ENCODE measurements around the gene KLF3. TPM values are rescaled to one million over a fixed set of nuclear protein-coding genes. Genes with fewer than 3 reads are reported as not detected.

Gene KLF3
- total RNA-seq, 2 experiments from 2014 or later = 203 to 204 TPM

DNA sequence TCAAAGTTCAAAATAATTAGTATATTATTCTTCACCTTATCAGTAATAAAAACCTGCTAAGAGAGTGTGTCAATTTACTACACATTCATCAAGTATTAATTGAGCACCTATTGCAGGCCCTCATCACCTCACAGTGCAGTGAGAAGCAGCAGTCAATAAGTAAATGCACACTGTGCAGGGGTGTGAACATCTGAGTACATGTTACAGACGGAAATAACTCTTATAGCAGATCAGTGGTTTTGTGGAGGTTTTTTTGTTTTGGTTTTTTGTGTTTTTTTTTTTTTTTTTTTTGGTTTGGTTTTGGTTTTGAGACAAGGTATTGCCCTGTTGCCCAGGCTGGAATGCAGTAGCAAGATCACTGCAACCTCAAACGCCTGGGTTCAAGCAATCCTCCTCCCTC lies 20.3 kb downstream of the KLF3 start:
- peak overlapping the region; percentile 54 for H3K27ac Mint-ChIP-seq
- peaks cover 96% of the 10 kb centered on the region for H3K36me3 Mint-ChIP-seq (ENCODE audit: low read depth)
- POLR2A ChIA-PET = interaction anchor here (1.5 kb wide), 1 partner anchor 505 kb away, joined by 4 read pairs; no protein-coding TSS in a partner anchor
- Histone ChIP-seq H3K27ac (ENCODE audit: low read depth in 1 of 2, low read length in 2 of 2) (no peak overlapping the region), H3K36me3 (ENCODE audit: insufficient read depth, low read length) (peaks cover 62% of the 10 kb centered on the region), H3K4me1 (ENCODE audit: insufficient read depth, low read length) (peaks cover 57% of the 10 kb centered on the region), H3K9me3 (ENCODE audit: control insufficient read depth in 1 of 2, insufficient read depth in 1 of 2, low read length in 2 of 2) (no peaks in the 10 kb centered on the region), H3K4me3 (ENCODE audit: low read length) (no peak overlapping the region), H3K27me3 (ENCODE audit: control insufficient read depth in 1 of 2, insufficient read depth in 2 of 2, low read length in 2 of 2) (no peaks in the 10 kb centered on the region)
- peaks cover 93% of the 10 kb centered on the region for H3K4me1 Mint-ChIP-seq (ENCODE audit: low read depth)
- ATAC-seq (ENCODE audit: poor library complexity) = peak; percentile 75
- intact Hi-C loops (cut with DNase I, micrococcal nuclease) = no loop called here
- H3K4me3 Mint-ChIP-seq = peak overlapping the region; percentile 71
- CTCF ChIA-PET = interaction anchor here (0.6 to 1.4 kb wide), 4 partner anchors 9 to 505 kb away, joined by 3 to 5 read pairs (median 4); no protein-coding TSS in a partner anchor
- TF ChIP-seq, protein P1, sequence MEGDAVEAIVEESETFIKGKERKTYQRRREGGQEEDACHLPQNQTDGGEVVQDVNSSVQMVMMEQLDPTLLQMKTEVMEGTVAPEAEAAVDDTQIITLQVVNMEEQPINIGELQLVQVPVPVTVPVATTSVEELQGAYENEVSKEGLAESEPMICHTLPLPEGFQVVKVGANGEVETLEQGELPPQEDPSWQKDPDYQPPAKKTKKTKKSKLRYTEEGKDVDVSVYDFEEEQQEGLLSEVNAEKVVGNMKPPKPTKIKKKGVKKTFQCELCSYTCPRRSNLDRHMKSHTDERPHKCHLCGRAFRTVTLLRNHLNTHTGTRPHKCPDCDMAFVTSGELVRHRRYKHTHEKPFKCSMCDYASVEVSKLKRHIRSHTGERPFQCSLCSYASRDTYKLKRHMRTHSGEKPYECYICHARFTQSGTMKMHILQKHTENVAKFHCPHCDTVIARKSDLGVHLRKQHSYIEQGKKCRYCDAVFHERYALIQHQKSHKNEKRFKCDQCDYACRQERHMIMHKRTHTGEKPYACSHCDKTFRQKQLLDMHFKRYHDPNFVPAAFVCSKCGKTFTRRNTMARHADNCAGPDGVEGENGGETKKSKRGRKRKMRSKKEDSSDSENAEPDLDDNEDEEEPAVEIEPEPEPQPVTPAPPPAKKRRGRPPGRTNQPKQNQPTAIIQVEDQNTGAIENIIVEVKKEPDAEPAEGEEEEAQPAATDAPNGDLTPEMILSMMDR (IDR thresholded peaks at IDR 0.05) = no peak
- H3K9me3 Mint-ChIP-seq = no peaks in the 10 kb centered on the region
- H3K27me3 Mint-ChIP-seq = no peaks in the 10 kb centered on the region
- peak in 3 of 14 experiments; percentile 35 to 57 (median 48) for DNase-seq

DNA sequence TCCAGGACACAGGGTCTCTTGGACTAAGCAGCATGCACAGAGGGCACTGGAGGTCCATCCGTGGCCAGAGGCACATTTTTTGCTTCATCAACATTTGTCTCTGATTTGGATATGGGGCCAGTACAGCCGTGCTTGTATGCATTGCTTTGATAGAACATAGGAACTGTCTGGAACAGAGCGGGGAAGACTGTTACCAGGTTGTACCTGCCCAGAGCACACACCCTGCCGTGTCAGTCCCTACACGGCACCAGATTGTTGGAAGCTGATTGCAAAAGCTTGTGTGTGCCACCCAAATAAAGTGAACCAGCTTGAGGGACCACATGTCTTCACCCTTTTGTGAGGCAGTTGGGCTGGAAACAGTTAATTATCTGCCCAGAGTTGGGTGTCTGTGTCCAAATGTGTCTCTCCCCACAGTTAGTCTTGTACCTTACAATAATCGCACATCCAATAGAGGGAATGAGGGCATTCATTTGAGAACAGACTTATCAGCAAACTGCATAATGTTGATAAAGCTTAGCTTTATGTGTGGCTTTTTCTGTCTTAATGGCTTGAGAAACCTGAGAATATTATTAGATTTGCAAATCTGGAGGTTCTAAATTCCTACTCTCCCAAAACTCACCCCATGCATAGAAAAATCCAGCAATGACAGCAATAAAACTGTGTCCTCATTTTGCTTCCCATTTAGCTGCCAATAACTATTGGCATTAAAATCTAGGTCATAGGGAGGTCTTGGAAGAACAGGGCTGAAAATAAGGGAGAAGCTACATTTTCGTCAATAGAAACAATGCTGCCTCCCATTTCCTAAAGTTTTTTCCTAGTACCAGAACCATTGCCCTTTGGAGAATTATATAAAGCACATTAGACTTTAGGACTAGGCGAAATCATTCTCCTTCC lies 21.2 kb downstream of the KLF3 start:
- TF ChIP-seq, protein P1 (IDR thresholded peaks at IDR 0.05) = no peak
- no peak for ATAC-seq (ENCODE audit: poor library complexity)
- Histone ChIP-seq H3K27me3 (ENCODE audit: control insufficient read depth in 1 of 2, insufficient read depth in 2 of 2, low read length in 2 of 2) (no peaks in the 10 kb centered on the region), H3K9me3 (ENCODE audit: control insufficient read depth in 1 of 2, insufficient read depth in 1 of 2, low read length in 2 of 2) (no peaks in the 10 kb centered on the region), H3K4me3 (ENCODE audit: low read length) (no peak overlapping the region), H3K4me1 (ENCODE audit: insufficient read depth, low read length) (peaks cover 57% of the 10 kb centered on the region), H3K36me3 (ENCODE audit: insufficient read depth, low read length) (peaks cover 66% of the 10 kb centered on the region), H3K27ac (ENCODE audit: low read depth in 1 of 2, low read length in 2 of 2) (no peak overlapping the region)
- H3K4me3 Mint-ChIP-seq = peak overlapping the region; percentile 71
- H3K27ac Mint-ChIP-seq = peak overlapping the region; percentile 54
- peaks cover 97% of the 10 kb centered on the region for H3K36me3 Mint-ChIP-seq (ENCODE audit: low read depth)
- CTCF ChIA-PET = interaction anchor here (0.6 to 2.3 kb wide), 2 partner anchors 454 to 506 kb away, joined by 3 to 6 read pairs; no protein-coding TSS in a partner anchor
- POLR2A ChIA-PET = no interaction called here
- H3K4me1 Mint-ChIP-seq (ENCODE audit: low read depth) = peaks cover 84% of the 10 kb centered on the region
- no peak for DNase-seq
- no peaks in the 10 kb centered on the region for H3K9me3 Mint-ChIP-seq
- intact Hi-C loops (cut with DNase I, micrococcal nuclease) = no loop called here
- no peaks in the 10 kb centered on the region for H3K27me3 Mint-ChIP-seq

DNA sequence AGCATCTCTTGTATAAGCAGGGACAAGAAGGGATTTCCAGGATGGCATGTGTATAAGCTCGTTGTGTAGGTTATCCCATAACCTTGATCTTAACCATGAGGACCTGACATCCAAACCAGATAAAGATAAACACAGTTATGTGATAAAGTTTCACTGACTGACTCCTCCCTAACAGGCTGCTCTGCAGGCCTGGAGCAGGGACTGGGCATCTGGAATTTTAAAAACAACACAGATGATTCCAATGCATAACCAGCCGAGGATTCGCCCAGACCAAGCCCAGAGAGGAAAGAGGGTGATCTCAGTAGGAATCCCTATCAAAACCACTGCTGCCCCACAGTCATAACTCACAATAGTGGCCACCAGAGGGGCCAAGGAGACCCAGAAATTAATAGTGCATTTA lies 22.7 kb downstream of the KLF3 start:
- intact Hi-C loops (cut with DNase I, micrococcal nuclease) = no loop called here
- Histone ChIP-seq H3K4me3 (ENCODE audit: low read length) (no peak overlapping the region), H3K9me3 (ENCODE audit: control insufficient read depth in 1 of 2, insufficient read depth in 1 of 2, low read length in 2 of 2) (no peaks in the 10 kb centered on the region), H3K27ac (ENCODE audit: low read depth in 1 of 2, low read length in 2 of 2) (no peak overlapping the region), H3K27me3 (ENCODE audit: control insufficient read depth in 1 of 2, insufficient read depth in 2 of 2, low read length in 2 of 2) (no peaks in the 10 kb centered on the region), H3K4me1 (ENCODE audit: insufficient read depth, low read length) (peaks cover 48% of the 10 kb centered on the region), H3K36me3 (ENCODE audit: insufficient read depth, low read length) (peaks cover 69% of the 10 kb centered on the region)
- DNase-seq (no peak), ATAC-seq (ENCODE audit: poor library complexity) (no peak)
- Mint-ChIP-seq H3K27me3 (no peaks in the 10 kb centered on the region), H3K27ac (peak overlapping the region; percentile 53), H3K4me1 (ENCODE audit: low read depth) (peaks cover 80% of the 10 kb centered on the region), H3K36me3 (ENCODE audit: low read depth) (peaks cover 99% of the 10 kb centered on the region), H3K9me3 (no peaks in the 10 kb centered on the region), H3K4me3 (no peak overlapping the region)
- ChIA-PET CTCF (interaction anchor here (0.6 to 2.3 kb wide), 2 partner anchors 32 to 507 kb away, joined by 3 to 6 read pairs; no protein-coding TSS in a partner anchor), POLR2A (no interaction called here)
- TF ChIP-seq, protein P1 (IDR thresholded peaks at IDR 0.05) = no peak

Measured in CD4-positive, alpha-beta T cell (primary cell).